ENCODE measurements around the gene MAPK11.

The MAPK11 gene

DNA sequence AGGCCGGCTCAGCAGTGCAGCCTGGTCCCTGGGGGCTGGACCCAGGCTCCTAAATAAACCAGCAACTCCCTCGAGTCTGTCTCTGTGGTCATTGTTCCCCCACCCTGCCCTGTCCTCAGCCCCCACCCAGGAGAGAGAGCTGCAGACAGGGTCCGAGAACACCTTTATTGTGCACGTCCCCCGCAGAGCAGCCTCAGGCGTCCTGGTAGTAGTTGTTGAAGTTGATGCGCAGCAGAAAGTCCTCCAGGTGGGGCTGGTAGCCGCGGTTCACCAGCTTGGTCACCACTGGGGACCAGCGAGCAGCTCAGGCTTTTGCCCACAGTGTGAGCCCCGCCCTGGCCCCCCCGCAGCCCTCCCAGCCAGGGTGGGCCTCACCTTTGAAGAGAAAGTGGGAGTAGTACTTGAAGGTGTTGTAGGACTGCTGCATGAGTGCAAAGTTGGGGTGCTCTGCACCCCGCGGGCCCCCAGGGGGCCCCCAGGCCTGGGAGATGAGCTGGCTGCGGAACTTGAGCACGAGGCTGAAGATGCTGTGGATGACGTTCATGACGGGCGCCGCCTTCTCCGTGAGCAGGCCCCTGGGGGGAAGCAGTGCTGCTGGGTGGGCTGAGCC lies 52.5 kb downstream of the MAPK11 start:
- DNase-seq (ENCODE audit: low read depth): no peak
- H3K4me3 ChIP-seq (ENCODE audit: low read length): no peak overlapping the region
- TF ChIP-seq, protein P1, sequence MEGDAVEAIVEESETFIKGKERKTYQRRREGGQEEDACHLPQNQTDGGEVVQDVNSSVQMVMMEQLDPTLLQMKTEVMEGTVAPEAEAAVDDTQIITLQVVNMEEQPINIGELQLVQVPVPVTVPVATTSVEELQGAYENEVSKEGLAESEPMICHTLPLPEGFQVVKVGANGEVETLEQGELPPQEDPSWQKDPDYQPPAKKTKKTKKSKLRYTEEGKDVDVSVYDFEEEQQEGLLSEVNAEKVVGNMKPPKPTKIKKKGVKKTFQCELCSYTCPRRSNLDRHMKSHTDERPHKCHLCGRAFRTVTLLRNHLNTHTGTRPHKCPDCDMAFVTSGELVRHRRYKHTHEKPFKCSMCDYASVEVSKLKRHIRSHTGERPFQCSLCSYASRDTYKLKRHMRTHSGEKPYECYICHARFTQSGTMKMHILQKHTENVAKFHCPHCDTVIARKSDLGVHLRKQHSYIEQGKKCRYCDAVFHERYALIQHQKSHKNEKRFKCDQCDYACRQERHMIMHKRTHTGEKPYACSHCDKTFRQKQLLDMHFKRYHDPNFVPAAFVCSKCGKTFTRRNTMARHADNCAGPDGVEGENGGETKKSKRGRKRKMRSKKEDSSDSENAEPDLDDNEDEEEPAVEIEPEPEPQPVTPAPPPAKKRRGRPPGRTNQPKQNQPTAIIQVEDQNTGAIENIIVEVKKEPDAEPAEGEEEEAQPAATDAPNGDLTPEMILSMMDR (IDR thresholded peaks at IDR 0.05; ENCODE audit: insufficient read depth, low read depth, low read length, missing control alignments): no peak

DNA sequence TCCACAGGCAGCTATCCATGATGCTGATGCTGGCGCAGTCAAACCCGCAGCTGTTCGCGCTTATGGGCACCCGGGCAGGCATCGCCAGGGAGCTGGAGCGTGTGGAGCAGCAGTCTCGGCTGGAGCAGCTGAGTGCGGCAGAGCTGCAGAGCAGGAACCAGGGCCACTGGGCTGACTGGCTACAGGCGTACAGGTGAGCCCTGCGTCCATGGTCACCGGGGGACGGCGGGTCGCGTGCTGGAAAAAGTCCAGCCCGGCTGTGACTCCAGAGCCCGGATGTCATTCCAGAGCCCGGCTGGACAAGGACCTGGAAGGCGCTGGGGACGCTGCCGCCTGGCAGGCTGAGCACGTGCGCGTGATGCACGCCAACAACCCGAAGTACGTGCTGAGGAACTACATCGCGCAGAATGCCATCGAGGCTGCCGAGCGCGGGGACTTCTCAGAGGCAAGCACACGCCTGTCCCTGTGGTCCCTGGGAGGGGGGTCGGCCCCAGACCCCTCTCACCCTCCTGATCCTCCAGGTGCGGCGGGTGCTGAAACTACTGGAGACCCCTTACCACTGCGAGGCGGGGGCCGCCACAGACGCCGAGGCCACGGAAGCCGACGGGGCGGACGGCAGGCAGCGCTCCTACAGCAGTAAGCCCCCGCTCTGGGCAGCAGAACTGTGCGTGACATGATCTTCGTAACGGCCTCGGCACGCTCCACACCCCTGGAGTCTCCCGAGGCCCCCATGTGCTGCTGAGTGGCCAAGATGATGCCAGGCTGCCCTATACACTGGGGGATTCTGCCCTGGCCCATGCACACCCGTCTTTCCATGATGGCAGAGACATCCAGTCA lies 53.3 kb downstream of the MAPK11 start:
- no peak overlapping the region for H3K4me3 ChIP-seq (ENCODE audit: low read length)
- TF ChIP-seq, protein P1 (IDR thresholded peaks at IDR 0.05; ENCODE audit: insufficient read depth, low read depth, low read length, missing control alignments): no peak
- no peak for DNase-seq (ENCODE audit: low read depth)

DNA sequence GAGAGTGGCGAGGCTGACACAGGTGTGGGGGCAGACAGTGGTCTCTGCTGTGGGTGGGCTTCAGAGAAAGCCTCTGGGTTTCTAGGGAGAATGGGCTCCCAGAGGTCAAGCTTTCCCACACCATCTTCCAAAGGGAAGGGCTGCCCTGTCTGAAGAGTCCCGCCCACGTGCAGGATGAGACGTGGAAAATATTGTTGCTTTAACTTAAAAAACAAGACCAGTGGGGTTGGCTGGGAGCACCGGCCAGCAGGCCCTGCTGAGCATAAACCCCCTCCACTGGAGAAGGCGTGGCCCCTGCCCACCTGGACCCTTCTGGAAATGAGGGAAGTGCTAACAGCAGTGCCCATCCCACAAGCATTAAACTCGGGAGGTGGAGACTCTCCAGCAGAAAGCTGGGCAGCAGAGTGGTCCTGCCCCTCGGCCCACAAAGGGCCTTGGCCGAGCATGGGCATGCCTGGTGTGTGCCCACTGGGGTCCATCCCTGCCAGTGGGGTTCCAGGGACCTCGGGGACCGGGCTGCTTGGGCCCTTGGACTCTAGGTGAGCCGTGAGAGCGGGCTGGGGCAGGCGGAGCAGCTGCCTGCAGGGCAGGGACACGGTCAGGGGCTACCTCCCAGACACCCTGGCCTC lies 54.0 kb downstream of the MAPK11 start:
- TF ChIP-seq, protein P1 (IDR thresholded peaks at IDR 0.05; ENCODE audit: insufficient read depth, low read depth, low read length, missing control alignments): no peak
- H3K4me3 ChIP-seq (ENCODE audit: low read length): no peak overlapping the region
- DNase-seq (ENCODE audit: low read depth): no peak

DNA sequence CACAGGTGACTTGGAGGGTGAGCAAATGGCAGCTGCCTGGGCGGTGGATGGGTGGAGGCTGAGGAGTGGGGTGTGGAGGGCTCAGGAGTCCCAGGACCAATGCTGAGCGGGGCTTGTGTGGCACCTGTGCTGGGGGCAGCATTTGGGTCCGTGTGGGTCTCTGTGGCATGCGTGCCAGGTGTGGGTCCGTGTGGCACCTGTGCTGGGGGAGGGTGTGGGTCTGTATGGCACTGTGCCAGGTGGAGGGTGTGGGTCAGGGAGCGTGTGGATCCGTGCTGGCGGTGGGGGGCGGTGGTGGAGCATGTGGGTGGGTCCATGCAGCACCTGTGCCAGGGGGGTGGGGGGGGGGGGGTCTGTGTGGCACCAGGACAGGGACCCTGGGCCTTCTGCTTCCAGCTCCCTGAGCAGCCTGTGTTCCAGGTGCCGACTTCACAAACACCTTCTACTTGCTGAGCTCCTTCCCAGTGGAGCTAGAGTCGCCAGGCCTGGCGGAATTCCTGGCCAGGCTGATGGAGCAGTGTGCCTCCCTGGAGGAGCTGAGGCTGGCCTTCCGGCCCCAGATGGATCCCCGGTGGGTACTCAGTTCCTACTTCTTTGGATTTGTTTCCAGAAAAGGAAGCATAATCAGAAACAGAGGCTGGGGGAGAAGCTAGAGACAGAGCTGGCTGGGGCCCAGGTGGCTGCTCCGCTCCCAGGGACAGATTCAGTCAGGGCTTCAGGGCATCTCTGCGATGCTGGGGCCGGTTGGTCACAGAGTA lies 54.7 kb downstream of the MAPK11 start:
- TF ChIP-seq, protein P1 (IDR thresholded peaks at IDR 0.05; ENCODE audit: insufficient read depth, low read depth, low read length, missing control alignments): no peak
- no peak for DNase-seq (ENCODE audit: low read depth)
- H3K4me3 ChIP-seq (ENCODE audit: low read length): no peak overlapping the region
